Body of pancreas (tissue), 4 donors: ENCODE measurements around the gene CCN6.

ENCODE experiments used
- CTCF ChIP-seq, 7 experiments: fragments of 450-650 bp in 4 of 7; fragments of 200-600 bp in 3 of 7; sonication (generic) in 3 of 7; IDR thresholded peaks; one replicate each; pipeline ENCODE4 v1.5.1; 2016 to 2019; ENCODE audit warnings: antibody characterized with exemption in 7 of 7
- POLR2A ChIP-seq, 3 donors: fragments of 450-650 bp; IDR thresholded peaks; one replicate each; pipeline ENCODE4 v1.6.1; 2016; ENCODE audit warnings: antibody characterized with exemption in 3 of 3, mild to moderate bottlenecking in 2 of 3

GRCh38 chr6:112087136-112087911, 33.4 kb downstream of the CCN6 start, which contains the start of the genes FAM229B and TUBE1:
- TF ChIP-seq POLR2A (IDR thresholded peaks at IDR 0.05), result peak; percentile 65 to 90 (median 86)
- TF ChIP-seq CTCF (IDR thresholded peaks at IDR 0.05), result peak in 4 of 7 experiments; percentile 13 to 24 (median 13)
